ENCODE results near the gene SPATA46.

GRCh38 chr1:162373072-162373427, 3.6 kb downstream of the SPATA46 start:
- TF ChIP-seq CTCF (IDR thresholded peaks at IDR 0.05; ENCODE audit: control extremely low read depth in 1 of 3, insufficient read depth in 1 of 3, low read depth in 1 of 3, low read length in 3 of 3) (no peak), CREB1 (IDR thresholded peaks at IDR 0.05) (no peak), MAX (IDR thresholded peaks at IDR 0.05) (no peak), JUND (IDR thresholded peaks at IDR 0.05; ENCODE audit: low read length) (no peak), EP300 (IDR thresholded peaks at IDR 0.05; ENCODE audit: borderline replicate concordance in 1 of 2, low read depth in 2 of 2, low read length in 2 of 2) (no peak), POLR2A (IDR thresholded peaks at IDR 0.05; ENCODE audit: control extremely low read depth in 1 of 2, low read depth in 2 of 2, low read length in 2 of 2) (no peak), YY1 (IDR thresholded peaks at IDR 0.05; ENCODE audit: low read depth, low read length) (no peak), CHD2 (IDR thresholded peaks at IDR 0.05; ENCODE audit: low read length) (no peak), RXRA (IDR thresholded peaks at IDR 0.05; ENCODE audit: insufficient read depth, low read depth, low read length) (no peak), POLR2AphosphoS5 (IDR thresholded peaks at IDR 0.05; ENCODE audit: low read depth, low read length) (no peak), GABPA (IDR thresholded peaks at IDR 0.05; ENCODE audit: borderline replicate concordance, insufficient read depth, low read length) (no peak), TEAD4 (IDR thresholded peaks at IDR 0.05; ENCODE audit: low read depth, low read length) (no peak)
